NOMO-1 (cell line): ENCODE data around the gene TRIM42.

Experiments used
- DNase-seq, 2 experiments: peaks; one replicate each; lab custom pipeline; 2025; ENCODE audit not compliant: unreplicated experiment in 2 of 2; lab: John Stamatoyannopoulos, UW

The TRIM42 gene

GRCh38 chr3:140677764-140678163, at the start of gene TRIM42:
TSS of gene TRIM42 (plus strand) at chr3:140678064. CDS start at chr3:140678230, 166 bp downstream.
- DNase-seq: no peak

DNA sequence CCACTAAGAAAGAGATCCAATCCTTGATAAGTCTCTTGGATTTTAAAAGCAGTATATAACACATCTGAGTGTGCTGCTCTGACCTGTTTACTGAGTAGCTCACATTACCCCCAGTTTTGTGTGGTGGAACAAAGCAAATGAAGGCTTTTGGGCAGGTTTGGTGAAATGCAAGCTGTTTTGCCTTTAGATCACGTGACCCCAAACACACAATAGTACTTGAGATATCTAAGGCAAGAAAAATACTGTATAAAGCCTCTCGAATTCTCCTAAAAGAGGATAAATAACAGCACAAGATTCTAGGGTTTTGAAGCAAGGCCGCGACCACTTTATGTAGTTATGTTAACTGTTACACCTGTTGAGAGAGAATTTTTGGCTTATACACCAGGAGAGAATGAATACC, 49.3 kb upstream of the TRIM42 start:
- DNase-seq: no peak

GRCh38 chr3:140629357-140630137, 48.3 kb upstream of the TRIM42 start:
- no peak for DNase-seq

DNA sequence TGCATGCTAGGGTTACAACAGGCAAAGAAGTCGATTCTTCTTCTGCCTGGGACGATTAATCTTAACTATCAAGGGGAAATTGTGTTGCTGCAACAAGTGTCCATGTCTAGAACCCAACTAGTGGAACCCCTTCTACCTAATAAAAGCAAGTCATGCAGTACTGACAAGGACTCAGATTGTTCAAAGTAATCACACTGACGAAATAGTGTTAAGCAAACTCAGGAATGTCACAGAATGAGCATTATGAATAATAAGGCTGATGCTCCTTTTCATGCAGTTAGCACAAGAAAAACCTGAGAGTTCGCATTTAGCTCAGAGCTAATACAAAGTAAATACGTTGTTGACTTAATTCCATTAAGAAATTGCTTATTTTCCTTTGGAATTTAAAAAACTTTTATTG, 47.5 kb upstream of the TRIM42 start:
- DNase-seq: no peak

DNA sequence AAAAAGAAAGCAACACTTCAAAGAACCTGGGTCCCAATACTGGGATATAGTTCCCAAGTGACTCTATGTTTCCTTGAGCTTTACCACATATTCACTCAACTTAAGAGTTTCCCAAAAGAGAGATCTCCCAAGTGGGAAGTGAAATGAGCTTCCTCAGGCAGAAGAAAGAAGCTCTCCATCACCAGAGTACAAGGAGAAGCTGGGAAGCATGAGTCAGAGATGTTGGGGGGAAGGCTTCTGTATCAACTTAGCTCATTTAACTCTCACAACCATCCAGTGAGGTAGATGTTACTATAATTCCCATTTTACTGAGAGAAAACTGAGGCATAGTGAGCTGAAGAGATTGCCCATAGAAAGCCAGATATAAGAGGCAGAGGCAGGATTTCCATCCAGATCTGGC, 47.0 kb upstream of the TRIM42 start:
- DNase-seq: no peak

DNA sequence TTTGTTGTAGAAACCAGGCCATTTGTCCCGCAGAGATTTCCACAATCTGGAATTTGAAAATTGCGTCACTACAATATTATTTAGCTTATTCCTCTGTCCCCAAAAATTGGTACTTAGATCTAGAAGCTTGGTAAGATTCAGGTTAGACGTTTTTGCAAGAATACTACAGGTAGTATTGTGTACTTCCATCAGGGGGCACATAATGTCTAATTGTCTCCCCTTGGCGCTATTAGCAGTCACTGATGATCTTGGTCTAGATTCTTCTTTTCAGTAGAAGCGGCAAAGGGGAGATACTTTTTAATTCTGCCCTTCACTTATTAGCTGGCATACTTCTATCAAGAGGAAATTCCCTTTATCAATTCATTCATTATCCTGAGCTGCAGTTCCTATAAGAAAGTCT, 42.6 kb upstream of the TRIM42 start:
- DNase-seq: no peak

DNA sequence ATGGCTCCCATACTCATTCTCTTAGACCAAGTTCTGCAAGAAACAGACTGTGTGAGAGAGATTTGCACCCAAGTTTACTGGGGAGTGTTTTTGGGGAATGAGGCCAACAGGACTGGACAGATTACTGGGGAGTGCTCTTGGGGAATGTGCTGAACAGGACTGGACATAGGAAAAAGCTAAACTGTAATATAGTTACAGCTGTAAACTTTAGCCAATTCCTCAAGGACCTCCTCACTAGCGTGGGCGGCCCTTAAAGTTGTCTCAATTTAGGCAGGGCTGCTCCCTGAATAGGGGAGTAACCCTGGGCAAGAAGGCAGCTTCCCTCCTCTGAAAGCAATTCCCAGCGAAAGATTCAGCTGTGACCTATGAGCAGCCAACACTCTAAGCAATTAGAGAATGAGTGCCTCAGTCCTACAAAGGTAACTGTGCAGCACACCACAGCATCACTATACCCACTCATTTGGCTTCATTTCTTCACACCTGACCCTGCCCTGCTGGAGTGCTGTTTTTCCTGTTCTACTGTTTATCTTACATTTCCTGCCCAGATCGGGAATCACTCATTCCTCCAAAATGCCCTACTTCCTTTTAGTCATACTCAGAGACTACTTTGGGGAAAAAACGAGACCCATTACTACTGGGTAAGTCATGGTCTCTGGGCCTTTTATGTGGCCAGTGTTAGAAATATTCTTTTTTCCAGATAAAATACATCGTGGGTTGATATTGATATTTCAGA, 41.3 kb upstream of the TRIM42 start:
- DNase-seq: no peak

DNA sequence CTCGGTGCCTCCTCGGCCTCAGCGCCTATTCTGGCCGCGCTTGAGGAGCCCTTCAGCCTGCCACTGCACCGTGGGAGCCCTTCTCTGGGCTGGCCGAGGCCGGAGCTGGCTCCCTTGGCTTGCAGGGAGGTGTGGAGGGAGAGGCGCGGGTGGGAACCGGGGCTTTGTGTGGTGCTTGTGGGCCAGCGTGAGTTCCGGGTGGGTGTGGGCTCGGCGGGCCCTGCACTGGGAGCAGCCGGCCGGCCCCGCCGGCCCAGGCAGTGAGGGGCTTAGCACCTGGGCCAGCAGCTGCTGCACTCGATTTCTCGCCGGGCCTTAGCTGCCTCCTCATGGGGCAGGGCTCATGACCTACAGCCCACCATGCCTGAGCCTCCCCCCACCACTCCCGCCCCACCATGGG, 26.6 kb upstream of the TRIM42 start:
- DNase-seq: no peak

DNA sequence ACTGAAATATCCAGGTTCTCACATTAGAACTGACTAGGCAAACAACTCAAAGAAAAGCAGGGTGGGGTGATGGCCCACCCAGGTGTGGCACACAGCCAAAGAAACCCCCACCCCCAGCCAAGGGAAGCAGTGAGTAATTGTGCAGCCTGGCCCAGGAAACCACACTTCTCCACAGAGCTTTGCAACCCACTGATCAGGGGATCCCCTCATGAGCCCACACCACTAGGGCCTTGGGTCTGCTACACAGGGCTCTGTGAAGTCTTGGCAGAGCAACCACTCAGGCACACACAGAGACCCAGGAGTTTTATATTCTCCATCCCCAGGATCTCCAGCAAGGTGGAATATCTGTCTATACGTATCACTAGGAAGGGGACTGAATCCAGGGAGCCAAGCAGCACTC, 22.2 kb upstream of the TRIM42 start:
- no peak for DNase-seq

DNA sequence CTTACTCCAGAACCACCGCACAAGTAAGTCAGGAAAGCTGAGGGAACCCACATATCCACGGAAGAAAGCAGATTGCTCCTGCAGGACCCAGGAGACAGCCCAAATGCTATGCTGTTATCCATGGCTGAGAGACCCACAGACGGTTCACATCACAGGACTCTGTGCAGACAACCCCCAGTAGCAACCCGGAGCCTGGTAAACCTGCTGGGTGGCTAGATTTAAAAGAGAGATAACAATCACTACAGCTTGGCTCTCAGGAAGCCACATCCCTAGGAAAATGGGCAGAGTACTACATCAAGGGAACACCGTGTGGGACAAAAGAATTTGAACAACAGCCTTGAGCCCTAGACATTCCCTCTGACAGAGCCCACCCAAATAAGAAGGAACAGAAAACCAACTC, 13.8 kb upstream of the TRIM42 start:
- DNase-seq: no peak

GRCh38 chr3:140682586-140682985, 4.7 kb downstream of the TRIM42 start:
- DNase-seq: no peak

GRCh38 chr3:140686128-140686527, 8.3 kb downstream of the TRIM42 start:
- no peak for DNase-seq

DNA sequence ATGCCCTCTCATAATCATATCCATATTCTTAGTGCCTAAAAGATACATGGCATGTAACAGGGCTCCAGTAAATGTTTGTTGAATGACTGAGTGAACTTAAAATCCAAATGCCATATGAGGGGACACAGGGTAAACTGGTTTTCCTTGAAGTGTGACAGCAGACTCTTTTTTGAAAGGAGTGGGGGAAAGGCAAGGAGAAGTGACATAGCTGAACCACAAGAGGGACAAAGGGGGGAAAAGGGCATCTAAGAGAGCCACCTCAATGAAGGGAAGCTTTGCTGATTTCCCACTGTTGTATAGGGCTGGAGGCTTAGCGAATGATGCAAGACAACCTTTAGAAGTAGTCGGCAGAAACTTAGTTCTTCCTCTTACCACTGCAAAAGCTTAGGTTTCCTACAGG, 9.1 kb downstream of the TRIM42 start:
- no peak for DNase-seq

DNA sequence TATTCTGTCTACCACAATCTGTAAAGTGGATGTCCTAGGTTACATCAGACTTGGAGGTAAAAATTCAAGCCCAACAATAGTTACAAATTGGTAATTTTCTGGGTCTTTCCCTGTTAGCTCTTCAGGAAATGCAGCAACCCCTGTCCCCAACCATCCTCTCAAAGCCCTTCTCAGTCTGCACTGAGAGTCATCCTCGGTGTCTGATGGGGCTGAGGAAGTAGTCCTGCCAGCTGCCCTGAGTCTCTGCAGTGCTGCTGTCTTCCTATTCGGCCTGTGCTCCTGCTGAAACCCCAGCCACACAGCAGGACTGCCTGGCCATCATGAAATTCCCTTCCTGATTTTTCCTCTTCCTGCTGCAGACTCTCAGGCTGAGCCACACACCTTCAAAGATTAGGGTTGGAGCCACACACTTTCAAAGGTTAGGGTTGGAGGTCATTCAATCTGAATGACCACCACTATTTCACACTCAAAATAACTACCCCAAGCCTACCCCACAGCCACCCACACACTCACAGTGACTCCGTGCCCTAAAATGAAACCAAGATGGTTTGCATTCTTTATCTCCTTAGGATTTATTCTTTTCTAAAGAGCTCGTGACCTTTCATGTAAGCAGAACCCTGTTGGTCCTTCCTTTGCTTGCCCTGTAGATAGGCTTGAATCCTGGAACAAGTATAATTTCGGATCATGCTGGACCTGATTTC, 17.6 kb downstream of the TRIM42 start:
- DNase-seq: no peak

DNA sequence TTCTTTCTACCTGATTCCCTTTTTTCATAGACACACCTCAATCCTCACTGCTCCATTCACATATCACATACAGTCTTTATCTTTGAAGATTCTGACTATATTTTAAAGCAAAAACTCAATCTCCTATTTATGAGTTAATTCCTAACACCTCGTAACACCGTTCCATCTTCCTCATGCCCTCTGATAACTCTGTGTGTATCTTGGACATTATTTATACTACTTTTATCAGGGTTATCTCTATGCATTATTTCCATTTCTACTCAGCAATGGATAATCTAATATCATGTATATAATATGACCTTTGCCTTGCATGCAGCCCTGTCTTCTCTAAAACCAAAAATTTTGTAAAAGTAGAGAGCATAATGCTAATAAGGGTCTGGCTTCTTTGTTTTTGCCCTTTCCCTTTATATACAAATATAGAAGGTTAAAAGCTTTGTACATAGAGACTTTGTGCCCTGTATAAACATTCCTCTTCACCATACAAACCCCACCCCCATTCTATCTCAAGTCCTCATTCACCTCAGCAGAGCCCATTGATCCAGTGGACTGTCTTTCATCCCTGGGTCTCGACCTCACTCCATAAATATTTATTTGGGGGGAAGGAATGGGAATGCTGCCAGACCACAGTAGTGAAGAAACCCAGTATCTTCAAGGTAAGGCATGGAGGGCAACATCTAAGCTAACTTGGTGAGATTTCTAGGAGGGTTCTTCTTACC, 21.8 kb downstream of the TRIM42 start:
- no peak for DNase-seq

GRCh38 chr3:140702281-140702680, 24.4 kb downstream of the TRIM42 start:
- no peak for DNase-seq

DNA sequence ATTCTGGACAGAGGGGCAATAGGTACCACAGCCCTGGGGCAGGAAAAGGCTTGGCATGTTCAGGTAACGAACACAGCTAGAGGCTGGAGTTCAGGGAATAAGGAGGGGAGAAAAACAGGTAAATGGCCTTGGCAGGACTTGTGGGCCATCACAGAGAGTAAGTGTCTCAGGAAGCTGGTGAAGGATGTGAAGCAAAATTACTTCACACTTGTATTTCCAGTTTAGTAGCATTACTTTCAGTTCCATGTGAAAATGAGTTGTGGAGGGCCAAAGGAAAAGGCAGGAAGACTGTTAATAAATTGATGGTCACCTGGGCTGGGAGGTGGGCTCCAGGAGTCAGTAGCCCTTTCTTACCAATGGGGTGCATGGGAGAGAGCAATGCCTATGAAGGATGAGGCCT, 25.6 kb downstream of the TRIM42 start:
- peak in 1 of 2 experiments; percentile 35 for DNase-seq

- DNase-seq: no peak
These were observed 26.9 kb downstream of the TRIM42 start for GRCh38 chr3:140704733-140705132.

GRCh38 chr3:140705954-140706353, 28.1 kb downstream of the TRIM42 start:
- no peak for DNase-seq

GRCh38 chr3:140706360-140706759, 28.5 kb downstream of the TRIM42 start:
- DNase-seq: no peak

DNA sequence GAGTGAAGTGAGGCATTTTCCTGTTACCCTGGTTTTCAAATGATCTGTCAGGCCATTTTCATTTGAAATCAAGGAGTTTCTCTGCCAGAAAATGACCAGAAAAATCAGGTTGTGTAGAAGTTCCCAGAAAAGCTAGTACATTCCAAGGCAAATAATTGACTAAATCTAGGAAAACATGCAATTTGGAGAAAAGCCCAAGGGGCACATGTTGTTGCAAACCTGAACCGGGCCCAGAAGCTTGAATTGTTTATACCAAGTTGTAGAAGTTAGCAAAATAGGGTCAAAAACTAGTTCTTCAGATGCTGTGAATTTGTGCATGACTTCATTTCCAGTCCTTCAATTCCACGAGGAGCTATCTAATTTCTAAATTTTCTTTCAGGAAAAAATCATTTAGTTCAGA, 31.0 kb downstream of the TRIM42 start:
- no peak for DNase-seq
